Mesenchymal stem cell (in vitro differentiated cells and primary cell): ENCODE data around the gene SGK1.

Experiments
- DNase-seq: peaks from one replicate; pipeline ENCODE4 v3.0.0-alpha.2; 2013
- H2AFZ ChIP-seq: one replicate; pipeline ENCODE4 v1.6.1; 2013; ENCODE audit warnings: low read depth, mild to moderate bottlenecking, control low read depth, inconsistent platforms, low read length, moderate library complexity
- H2AK5ac ChIP-seq: 2 replicates; pipeline ENCODE4 v1.6.1; 2013; ENCODE audit warnings: low read length, moderate library complexity, mild to moderate bottlenecking, inconsistent platforms; ENCODE audit not compliant: severe bottlenecking
- H2BK120ac ChIP-seq: one replicate; pipeline ENCODE4 v1.6.1; 2013; ENCODE audit warnings: low read depth, mild to moderate bottlenecking, inconsistent platforms, low read length, moderate library complexity
- H2BK12ac ChIP-seq, 2 experiments: one replicate each; pipeline ENCODE4 v1.6.1; 2013; ENCODE audit warnings: inconsistent platforms in 2 of 2, low read length in 2 of 2, mild to moderate bottlenecking in 2 of 2, moderate library complexity in 2 of 2, control low read depth in 1 of 2
- H2BK15ac ChIP-seq: one replicate; pipeline ENCODE4 v1.6.1; 2013; ENCODE audit warnings: mild to moderate bottlenecking, low read depth, inconsistent platforms; ENCODE audit not compliant: poor library complexity, severe bottlenecking
- H2BK5ac ChIP-seq: 2 replicates; pipeline ENCODE4 v1.6.1; 2013; ENCODE audit warnings: low read depth, mild to moderate bottlenecking, low read length, control low read depth, inconsistent platforms; ENCODE audit not compliant: poor library complexity, severe bottlenecking
- H3K14ac ChIP-seq, 2 experiments: one replicate each; pipeline ENCODE4 v1.6.1; 2013; ENCODE audit warnings: inconsistent platforms in 2 of 2, low read length in 2 of 2, control low read depth in 1 of 2, mild to moderate bottlenecking in 1 of 2, moderate library complexity in 1 of 2
- H3K18ac ChIP-seq, 2 experiments: one replicate each; pipeline ENCODE4 v1.6.1; 2013; ENCODE audit warnings: inconsistent platforms in 2 of 2, low read length in 2 of 2, control low read depth in 1 of 2, low read depth in 1 of 2, mild to moderate bottlenecking in 1 of 2
- H3K23ac ChIP-seq, 2 experiments: one replicate each; pipeline ENCODE4 v1.6.1; 2013; ENCODE audit warnings: inconsistent platforms in 2 of 2, low read length in 2 of 2, mild to moderate bottlenecking in 2 of 2, moderate library complexity in 2 of 2, control low read depth in 1 of 2
- H3K27ac ChIP-seq: 2 replicates; pipeline ENCODE4 v1.5.1; 2013; ENCODE audit warnings: mild to moderate bottlenecking, moderate library complexity, low read length, control low read depth, inconsistent platforms; ENCODE audit not compliant: poor library complexity, severe bottlenecking
- H3K27me3 ChIP-seq, 2 experiments: 2 replicates each; pipeline versions ENCODE4 v1.6.1 to v1.7.0; 2013; ENCODE audit warnings: low read length in 2 of 2, mild to moderate bottlenecking in 2 of 2, moderate library complexity in 2 of 2, control low read depth in 1 of 2, inconsistent platforms in 1 of 2; ENCODE audit not compliant: control insufficient read depth in 1 of 2, insufficient read depth in 1 of 2
- H3K36me3 ChIP-seq, 2 experiments: 2 replicates each; pipeline versions ENCODE4 v1.6.1 to v1.7.0; 2013; ENCODE audit warnings: low read length in 2 of 2, control low read depth in 1 of 2, inconsistent platforms in 1 of 2, low read depth in 1 of 2, mild to moderate bottlenecking in 1 of 2; ENCODE audit not compliant: insufficient read depth in 2 of 2, control insufficient read depth in 1 of 2
- H3K4ac ChIP-seq, 2 experiments: one replicate each; pipeline ENCODE4 v1.6.1; 2013; ENCODE audit warnings: inconsistent platforms in 2 of 2, low read length in 2 of 2, mild to moderate bottlenecking in 2 of 2, moderate library complexity in 2 of 2, control low read depth in 1 of 2, low read depth in 1 of 2
- H3K4me1 ChIP-seq: 2 replicates; pipeline ENCODE4 v1.6.1; 2013; ENCODE audit warnings: low read depth, low read length, control low read depth; ENCODE audit not compliant: control insufficient read depth, insufficient read depth
- H3K4me2 ChIP-seq: 2 replicates; pipeline ENCODE4 v1.6.1; 2013; ENCODE audit warnings: low read length, mild to moderate bottlenecking, inconsistent platforms; ENCODE audit not compliant: poor library complexity, severe bottlenecking
- H3K4me3 ChIP-seq, 2 experiments: 2 replicates each; pipeline versions ENCODE4 v1.5.1 to v1.7.0; 2013; ENCODE audit warnings: low read length in 2 of 2, mild to moderate bottlenecking in 2 of 2, control low read depth in 1 of 2, low read depth in 1 of 2; ENCODE audit not compliant: insufficient read depth in 1 of 2
- H3K79me1 ChIP-seq: replicated peaks from 2 replicates; pipeline ENCODE4 v1.6.1; 2013; ENCODE audit warnings: mild to moderate bottlenecking, control low read depth, low read length, inconsistent platforms; ENCODE audit not compliant: poor library complexity, severe bottlenecking
- H3K9ac ChIP-seq: 2 replicates; pipeline ENCODE4 v1.7.0; 2013; ENCODE audit warnings: mild to moderate bottlenecking, low read length, moderate library complexity
- H3K9me3 ChIP-seq: 2 replicates; pipeline ENCODE4 v1.7.0; 2013; ENCODE audit warnings: mild to moderate bottlenecking, low read length; ENCODE audit not compliant: control insufficient read depth
- H4K8ac ChIP-seq: one replicate; pipeline ENCODE4 v1.6.1; 2013; ENCODE audit warnings: inconsistent platforms, mild to moderate bottlenecking, low read length, moderate library complexity
- H4K91ac ChIP-seq: one replicate; pipeline ENCODE4 v1.6.1; 2013; ENCODE audit warnings: mild to moderate bottlenecking, low read length, inconsistent platforms
- WGBS: methylation state at CpG from one replicate; pipeline ENCODE4 v1.1.7; 2013; ENCODE audit warnings: mixed read lengths; 5-methylcytosine and 5-hydroxymethylcytosine counted together

Gene SGK1

DNA sequence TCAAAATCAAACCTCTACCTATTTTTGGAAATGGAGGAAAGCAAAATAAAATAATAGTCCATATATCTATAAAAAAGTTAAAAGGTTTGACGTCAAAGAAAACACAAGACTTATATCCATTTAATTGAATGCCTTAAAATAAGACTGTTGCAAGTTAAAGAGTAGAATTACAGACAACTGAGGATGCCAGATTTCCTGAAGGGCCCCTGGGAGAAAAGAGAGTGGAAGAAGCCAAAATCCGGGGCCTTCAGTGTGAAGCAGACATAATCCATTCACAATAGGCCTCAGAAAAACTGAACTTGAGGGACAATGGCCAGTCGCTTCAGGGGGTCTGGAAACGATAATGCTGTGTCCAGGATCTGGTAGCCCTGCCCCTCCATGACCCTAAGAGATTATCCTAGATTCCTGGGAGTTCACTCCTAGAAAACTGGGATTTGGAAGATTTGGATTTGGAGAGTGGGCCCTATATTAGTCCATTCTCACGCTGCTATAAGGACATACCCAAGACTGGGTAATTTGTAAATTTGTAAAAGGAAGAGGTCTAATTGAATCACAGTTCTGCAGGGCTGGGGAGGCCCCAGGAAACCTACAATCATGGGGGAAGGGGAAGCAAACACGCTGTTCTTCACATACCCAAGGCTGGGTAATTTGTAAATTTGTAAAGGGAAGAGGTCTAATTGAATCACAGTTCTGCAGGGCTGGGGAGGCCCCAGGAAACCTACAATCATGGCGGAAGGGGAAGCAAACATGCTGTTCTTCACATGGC, 171.5 kb downstream of the SGK1 start:
- Histone ChIP-seq H4K8ac (no peak overlapping the region), H3K27ac (no peak overlapping the region), H2BK12ac (no peak overlapping the region), H3K18ac (no peak overlapping the region), H2BK5ac (no peak overlapping the region), H3K9ac (peak overlapping the region; percentile 72), H3K79me1 (no peaks in the 10 kb centered on the region), H3K4me1 (no peaks in the 10 kb centered on the region), H3K14ac (no peak overlapping the region), H2AK5ac (no peak overlapping the region), H2BK120ac (no peak overlapping the region), H4K91ac (no peak overlapping the region), H3K4me3 (no peak overlapping the region), H3K27me3 (no peaks in the 10 kb centered on the region), H2BK15ac (no peak overlapping the region), H3K4me2 (no peak overlapping the region), H3K9me3 (no peaks in the 10 kb centered on the region), H3K4ac (no peak overlapping the region), H3K36me3 (no peaks in the 10 kb centered on the region), H3K23ac (no peak overlapping the region), H2AFZ (no peak overlapping the region)
- 81% methylated on average over 4 of the region's 7 CpGs for WGBS
- DNase-seq = no peak

GRCh38 chr6:134145786-134146185, 172.1 kb downstream of the SGK1 start:
- H3K9me3 ChIP-seq = no peaks in the 10 kb centered on the region
- no peak overlapping the region for H4K91ac ChIP-seq

GRCh38 chr6:134138226-134138975, 179.5 kb downstream of the SGK1 start:
- no peak overlapping the region for H2AFZ ChIP-seq
- no peak overlapping the region for H3K23ac ChIP-seq
- no peak overlapping the region for H2BK5ac ChIP-seq
- H2BK120ac ChIP-seq = no peak overlapping the region
- DNase-seq = no peak
- H3K4me1 ChIP-seq = peaks cover 3% of the 10 kb centered on the region
- H3K18ac ChIP-seq = no peak overlapping the region
- H3K27me3 ChIP-seq = no peaks in the 10 kb centered on the region
- no peak overlapping the region for H4K91ac ChIP-seq
- WGBS = 80% methylated on average over 3 of the region's 3 CpGs
- no peaks in the 10 kb centered on the region for H3K79me1 ChIP-seq
- H3K36me3 ChIP-seq = no peaks in the 10 kb centered on the region
- H2AK5ac ChIP-seq = no peak overlapping the region
- no peak overlapping the region for H2BK12ac ChIP-seq
- no peaks in the 10 kb centered on the region for H3K9me3 ChIP-seq
- H2BK15ac ChIP-seq = no peak overlapping the region
- no peak overlapping the region for H3K4me3 ChIP-seq
- H3K4ac ChIP-seq = no peak overlapping the region
- no peak overlapping the region for H3K27ac ChIP-seq
- no peak overlapping the region for H3K4me2 ChIP-seq
- H3K14ac ChIP-seq = no peak overlapping the region
- H4K8ac ChIP-seq = no peak overlapping the region
- no peak overlapping the region for H3K9ac ChIP-seq

More at GRCh38 chr6:134145786-134146185, 172.1 kb downstream of the SGK1 start:
- Histone ChIP-seq H4K8ac (no peak overlapping the region), H2BK120ac (no peak overlapping the region), H3K9ac (peak overlapping the region; percentile 72), H3K18ac (no peak overlapping the region), H3K4me3 (no peak overlapping the region), H2BK5ac (no peak overlapping the region), H3K27me3 (no peaks in the 10 kb centered on the region), H3K4ac (no peak overlapping the region), H3K23ac (no peak overlapping the region), H2BK12ac (no peak overlapping the region), H3K4me1 (no peaks in the 10 kb centered on the region), H3K4me2 (no peak overlapping the region), H3K14ac (no peak overlapping the region), H2AK5ac (no peak overlapping the region), H3K36me3 (no peaks in the 10 kb centered on the region), H2BK15ac (no peak overlapping the region), H2AFZ (no peak overlapping the region), H3K79me1 (no peaks in the 10 kb centered on the region), H3K27ac (no peak overlapping the region)
- 92% methylated on average over 4 of the region's 5 CpGs for WGBS
- no peak for DNase-seq

GRCh38 chr6:134134654-134135053, 183.3 kb downstream of the SGK1 start:
- H3K9me3 ChIP-seq = no peaks in the 10 kb centered on the region
- H3K79me1 ChIP-seq = no peaks in the 10 kb centered on the region
- H2BK5ac ChIP-seq = no peak overlapping the region
- H3K27ac ChIP-seq = no peak overlapping the region
- H4K91ac ChIP-seq = no peak overlapping the region
- H2AK5ac ChIP-seq = no peak overlapping the region
- H2BK15ac ChIP-seq = no peak overlapping the region
- no peak overlapping the region for H3K14ac ChIP-seq
- no peak overlapping the region for H3K4ac ChIP-seq
- H3K23ac ChIP-seq = no peak overlapping the region
- DNase-seq = no peak
- H3K27me3 ChIP-seq = no peaks in the 10 kb centered on the region
- no peak overlapping the region for H2BK12ac ChIP-seq
- no peak overlapping the region for H2AFZ ChIP-seq
- peaks cover 2% of the 10 kb centered on the region for H3K4me1 ChIP-seq
- no peak overlapping the region for H3K18ac ChIP-seq
- H4K8ac ChIP-seq = no peak overlapping the region
- WGBS = 77% methylated on average over 4 of the region's 4 CpGs
- no peak overlapping the region for H2BK120ac ChIP-seq
- no peak overlapping the region for H3K4me2 ChIP-seq
- H3K4me3 ChIP-seq = no peak overlapping the region
- H3K9ac ChIP-seq = no peak overlapping the region
- H3K36me3 ChIP-seq = no peaks in the 10 kb centered on the region
